ENCODE data around the gene DOCK8.

The DOCK8 gene

GRCh38 chr9:296411-296810 lies 81.7 kb downstream of the DOCK8 start:
- no peak for DNase-seq
- in situ Hi-C loops (cut with MboI; ENCODE audit: low pct_unique_long_range_greater_than_20kb, low sequenced_read_pairs): no loop called here

- in situ Hi-C loops (cut with MboI; ENCODE audit: low pct_unique_long_range_greater_than_20kb, low sequenced_read_pairs): no loop called here
- peak; percentile 93 for DNase-seq
These were observed 82.7 kb downstream of the DOCK8 start for GRCh38 chr9:297104-297972.

- in situ Hi-C loops (cut with MboI; ENCODE audit: low pct_unique_long_range_greater_than_20kb, low sequenced_read_pairs): no loop called here
- DNase-seq: no peak
These were observed 88.8 kb downstream of the DOCK8 start for GRCh38 chr9:303502-303901.

- in situ Hi-C loops (cut with MboI; ENCODE audit: low pct_unique_long_range_greater_than_20kb, low sequenced_read_pairs): no loop called here
- no peak for DNase-seq
These were observed 89.4 kb downstream of the DOCK8 start for GRCh38 chr9:304106-304505.

- no peak for DNase-seq
- in situ Hi-C loops (cut with MboI; ENCODE audit: low pct_unique_long_range_greater_than_20kb, low sequenced_read_pairs): no loop called here
These were observed 90.0 kb downstream of the DOCK8 start for GRCh38 chr9:304519-305185.

- DNase-seq: peak; percentile 75
- in situ Hi-C loops (cut with MboI; ENCODE audit: low pct_unique_long_range_greater_than_20kb, low sequenced_read_pairs): no loop called here
These were observed 92.2 kb downstream of the DOCK8 start for GRCh38 chr9:306907-307306.

GRCh38 chr9:311841-312240 lies 97.2 kb downstream of the DOCK8 start:
- in situ Hi-C loops (cut with MboI; ENCODE audit: low pct_unique_long_range_greater_than_20kb, low sequenced_read_pairs): no loop called here
- no peak for DNase-seq

GRCh38 chr9:312596-313320 lies 98.1 kb downstream of the DOCK8 start:
- in situ Hi-C loops (cut with MboI; ENCODE audit: low pct_unique_long_range_greater_than_20kb, low sequenced_read_pairs): no loop called here
- DNase-seq: no peak

- DNase-seq: no peak
- in situ Hi-C loops (cut with MboI; ENCODE audit: low pct_unique_long_range_greater_than_20kb, low sequenced_read_pairs): no loop called here
These were observed 101.8 kb downstream of the DOCK8 start for GRCh38 chr9:316382-316965.

GRCh38 chr9:318646-319045 lies 104.0 kb downstream of the DOCK8 start:
- in situ Hi-C loops (cut with MboI; ENCODE audit: low pct_unique_long_range_greater_than_20kb, low sequenced_read_pairs): no loop called here
- no peak for DNase-seq

- in situ Hi-C loops (cut with MboI; ENCODE audit: low pct_unique_long_range_greater_than_20kb, low sequenced_read_pairs): no loop called here
- DNase-seq: no peak
These were observed 110.3 kb downstream of the DOCK8 start for GRCh38 chr9:324971-325370.

- no peak for DNase-seq
- in situ Hi-C loops (cut with MboI; ENCODE audit: low pct_unique_long_range_greater_than_20kb, low sequenced_read_pairs): no loop called here
These were observed 112.0 kb downstream of the DOCK8 start for GRCh38 chr9:326667-327066.

GRCh38 chr9:328453-328852 lies 113.8 kb downstream of the DOCK8 start:
- no peak for DNase-seq
- in situ Hi-C loops (cut with MboI; ENCODE audit: low pct_unique_long_range_greater_than_20kb, low sequenced_read_pairs): no loop called here

GRCh38 chr9:331197-331596 lies 116.5 kb downstream of the DOCK8 start:
- DNase-seq: no peak
- in situ Hi-C loops (cut with MboI; ENCODE audit: low pct_unique_long_range_greater_than_20kb, low sequenced_read_pairs): no loop called here

GRCh38 chr9:335373-335772 lies 120.7 kb downstream of the DOCK8 start:
- DNase-seq: no peak
- in situ Hi-C loops (cut with MboI; ENCODE audit: low pct_unique_long_range_greater_than_20kb, low sequenced_read_pairs): no loop called here

- no peak for DNase-seq
- in situ Hi-C loops (cut with MboI; ENCODE audit: low pct_unique_long_range_greater_than_20kb, low sequenced_read_pairs): no loop called here
These were observed 121.4 kb downstream of the DOCK8 start for GRCh38 chr9:336039-336438.

GRCh38 chr9:338602-339001 lies 123.9 kb downstream of the DOCK8 start:
- no peak for DNase-seq
- in situ Hi-C loops (cut with MboI; ENCODE audit: low pct_unique_long_range_greater_than_20kb, low sequenced_read_pairs): no loop called here

- no peak for DNase-seq
- in situ Hi-C loops (cut with MboI; ENCODE audit: low pct_unique_long_range_greater_than_20kb, low sequenced_read_pairs): no loop called here
These were observed 127.2 kb downstream of the DOCK8 start for GRCh38 chr9:341634-342421.

- DNase-seq: no peak
- in situ Hi-C loops (cut with MboI; ENCODE audit: low pct_unique_long_range_greater_than_20kb, low sequenced_read_pairs): no loop called here
These were observed 129.1 kb downstream of the DOCK8 start for GRCh38 chr9:343773-344172.
